ENCODE data around the gene PRR11. TPM values are rescaled to one million over a fixed set of nuclear protein-coding genes. Genes with fewer than 3 reads are reported as not detected.

Gene PRR11
- total and polyA plus RNA-seq, 7 donors: 0.36 to 11.0 (median 1.2) TPM; not detected in 1

GRCh38 chr17:59152925-59153324 lies 2.6 kb upstream of the PRR11 start:
- Histone ChIP-seq H3K9me3 (no peaks in the 10 kb centered on the region), H3K4me3 (no peak overlapping the region), H3K4me1 (peaks cover 0 to 25% (median 19%) of the 10 kb centered on the region in 4 donors), H3K36me3 (no peaks in the 10 kb centered on the region), H3K27me3 (no peaks in the 10 kb centered on the region), H3K27ac (peak overlapping the region in 2 of 4 donors; percentile 85 to 90)
- no peak for TF ChIP-seq CTCF (IDR thresholded peaks at IDR 0.05)
- TF ChIP-seq EP300 (IDR thresholded peaks at IDR 0.05): no peak
- TF ChIP-seq POLR2AphosphoS5 (IDR thresholded peaks at IDR 0.05): no peak
- no peak for TF ChIP-seq POLR2A (IDR thresholded peaks at IDR 0.05)
- 64 to 91% methylated on average over 1 of the region's 1 CpG for WGBS, 2 donors
- intact Hi-C loops (cut with DNase I): loop anchor here (5.0 kb wide), 1 partner anchor 636 kb away; no protein-coding TSS in a partner anchor
- DNase-seq: no peak

- no peaks in the 10 kb centered on the region for H3K27me3 ChIP-seq
- intact Hi-C loops (cut with DNase I): loop anchor here (1.0 to 5.0 kb wide), 2 partner anchors 48 to 637 kb away; partner anchors contain the start of gene TRIM37
- DNase-seq: peak; percentile 70
- peak overlapping the region; percentile 59 to 81 (median 70) for H3K4me3 ChIP-seq
- H3K9me3 ChIP-seq: no peaks in the 10 kb centered on the region
- TF ChIP-seq EP300 (IDR thresholded peaks at IDR 0.05) (no peak), POLR2A (IDR thresholded peaks at IDR 0.05) (no peak), CTCF (IDR thresholded peaks at IDR 0.05) (no peak), POLR2AphosphoS5 (IDR thresholded peaks at IDR 0.05) (no peak)
- no peaks in the 10 kb centered on the region for H3K36me3 ChIP-seq
- peaks cover 0 to 25% (median 19%) of the 10 kb centered on the region in 4 donors for H3K4me1 ChIP-seq
- peak overlapping the region; percentile 81 to 92 (median 88) for H3K27ac ChIP-seq
- WGBS, 2 donors: 0% methylated on average over 25 of the region's 25 CpGs
Observed at GRCh38 chr17:59154292-59154720, 1.2 kb upstream of the PRR11 start.

DNA sequence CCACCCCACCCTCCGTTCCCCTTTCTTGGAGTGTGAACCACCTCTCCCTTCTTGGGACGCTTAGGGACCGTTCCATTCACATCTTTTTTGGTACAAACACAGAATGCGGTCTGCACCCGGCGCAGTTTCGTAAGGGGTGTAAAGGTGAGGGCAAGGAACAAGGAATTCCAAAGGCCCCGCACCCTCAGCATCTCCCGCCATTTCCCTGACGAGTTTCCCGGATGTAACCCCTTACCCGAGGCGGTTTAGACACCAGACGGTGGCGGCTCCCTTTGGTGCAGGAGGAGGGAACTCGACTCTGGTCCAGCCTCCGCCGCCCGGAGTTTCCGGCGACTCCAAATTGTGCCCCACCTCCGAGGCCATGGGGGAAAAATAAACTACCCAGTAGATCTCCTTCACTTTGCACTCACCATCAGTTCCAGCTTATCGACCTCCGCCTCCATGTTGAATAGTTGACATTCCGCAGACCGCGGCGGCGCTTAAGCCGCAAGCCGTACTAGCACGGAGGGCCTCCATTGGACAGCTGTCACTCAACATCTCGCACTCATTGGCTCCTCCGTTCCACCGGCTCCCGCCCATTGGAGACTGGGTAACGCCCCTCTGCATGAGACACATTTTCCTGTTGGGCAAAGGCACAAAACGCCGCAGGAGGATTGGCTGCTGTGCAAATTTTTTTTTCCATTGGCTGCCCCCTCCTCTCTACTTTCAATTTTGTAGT lies 666 bp upstream of the PRR11 start, which contains the start of gene SKA2:
Gene SKA2, minus strand, starts transcription at position 466 of the 718 bp plus-strand sequence. Its CDS starts 23 bp downstream, at position 443.
- TF ChIP-seq POLR2AphosphoS5 (IDR thresholded peaks at IDR 0.05) (peak; percentile 29 to 76 (median 66)), CTCF (IDR thresholded peaks at IDR 0.05) (no peak)
- Histone ChIP-seq H3K9me3 (no peaks in the 10 kb centered on the region), H3K4me1 (peaks cover 0 to 25% (median 19%) of the 10 kb centered on the region in 4 donors), H3K36me3 (no peaks in the 10 kb centered on the region), H3K27ac (peak within 1 kb of the TSS; percentile 81 to 92 (median 88)), H3K27me3 (no peaks in the 10 kb centered on the region), H3K4me3 (peak within 1 kb of the TSS; percentile 59 to 81 (median 70))
- peak; percentile 99 for DNase-seq
- intact Hi-C loops (cut with DNase I): loop anchor here (1.0 to 5.0 kb wide), 3 partner anchors 49 to 638 kb away; partner anchors contain the start of genes SMG8 and TRIM37
- 0 to 1% methylated on average over 39 of the region's 39 CpGs for WGBS, 2 donors

DNA sequence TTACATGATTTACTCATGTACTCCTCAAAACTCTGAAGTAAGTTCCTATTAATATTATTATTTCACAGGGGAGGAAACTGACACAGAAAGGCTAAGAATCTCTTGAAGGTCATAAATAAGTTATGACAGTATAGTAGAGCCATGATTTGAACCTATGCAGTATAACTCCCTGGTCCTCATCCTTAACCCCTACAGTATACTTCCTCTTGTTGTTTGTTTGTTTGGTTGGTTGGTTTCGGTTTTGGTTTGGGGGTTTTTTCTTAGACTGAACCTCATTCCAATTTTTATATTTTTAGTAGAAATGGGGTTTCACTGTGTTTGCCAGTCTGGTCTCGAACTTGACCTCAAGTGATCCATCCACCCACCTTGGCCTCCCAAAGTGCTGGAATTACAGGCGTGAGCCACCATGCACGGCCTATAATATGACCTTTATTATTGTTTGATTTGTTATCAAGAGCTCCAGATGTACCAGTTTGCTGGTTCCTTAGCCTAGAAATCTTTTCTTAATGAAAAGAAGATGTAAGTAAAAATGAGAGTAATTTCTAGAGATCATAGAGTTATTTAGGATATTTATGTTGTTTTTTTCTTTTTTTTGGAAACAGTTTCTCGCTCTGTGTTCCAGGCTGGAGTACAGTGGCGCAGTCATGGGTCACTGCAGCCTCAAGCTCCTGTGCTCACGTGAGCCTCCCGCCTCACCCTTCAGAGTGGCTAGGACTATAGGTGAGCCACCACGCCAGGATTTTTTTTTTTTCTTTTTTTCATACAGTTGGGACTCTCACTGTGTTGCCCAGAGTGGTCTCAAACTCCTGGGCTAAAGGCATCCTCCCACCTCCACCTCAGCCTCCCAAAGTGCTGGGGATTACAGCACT lies 4.8 kb downstream of the PRR11 start:
- intact Hi-C loops (cut with DNase I): no loop called here
- Histone ChIP-seq H3K9me3 (no peaks in the 10 kb centered on the region), H3K4me3 (no peak overlapping the region), H3K4me1 (peaks cover 0 to 9% (median 6%) of the 10 kb centered on the region in 4 donors), H3K36me3 (no peaks in the 10 kb centered on the region), H3K27me3 (no peaks in the 10 kb centered on the region), H3K27ac (no peak overlapping the region)
- TF ChIP-seq POLR2A (IDR thresholded peaks at IDR 0.05) (no peak), EP300 (IDR thresholded peaks at IDR 0.05) (no peak), POLR2AphosphoS5 (IDR thresholded peaks at IDR 0.05) (no peak), CTCF (IDR thresholded peaks at IDR 0.05) (no peak)
- 87 to 89% methylated on average over 9 of the region's 9 CpGs for WGBS, 2 donors
- no peak for DNase-seq
